Nephron progenitor cell (in vitro differentiated cells): Measurements from ENCODE around the gene PDK2.
A peak's percentile ranks its signal among the peaks of the same experiment; 100 is the strongest.

ENCODE experiments used
- DNase-seq: peaks from one replicate; pipeline ENCODE4 v3.0.0; 2021
- H3K27ac Mint-ChIP-seq: 2 replicates; pipeline ENCODE4 v1.8.0; 2021; ENCODE audit warnings: mild to moderate bottlenecking, moderate library complexity, mixed read lengths
- H3K27me3 Mint-ChIP-seq: 2 replicates; pipeline ENCODE4 v1.8.0; 2021; ENCODE audit warnings: mild to moderate bottlenecking, low read depth, mixed read lengths; ENCODE audit not compliant: poor library complexity
- H3K36me3 Mint-ChIP-seq: 2 replicates; pipeline ENCODE4 v1.8.0; 2021; ENCODE audit warnings: low read depth, mixed read lengths
- H3K4me1 Mint-ChIP-seq: 2 replicates; pipeline ENCODE4 v1.8.0; 2021; ENCODE audit warnings: mixed read lengths
- H3K4me3 Mint-ChIP-seq: 2 replicates; pipeline ENCODE4 v1.8.0; 2021; ENCODE audit warnings: mild to moderate bottlenecking, moderate library complexity, mixed read lengths
- H3K9me3 Mint-ChIP-seq: 2 replicates; pipeline ENCODE4 v1.8.0; 2021; ENCODE audit warnings: mild to moderate bottlenecking, moderate library complexity, mixed read lengths
- TF ChIP-seq, protein P1 (sequence below): fragments of 200-600 bp; sonication (generic); IDR thresholded peaks from 2 replicates; pipeline ENCODE4 v1.5.0; 2021; ENCODE audit warnings: antibody characterized with exemption

The PDK2 gene

DNA sequence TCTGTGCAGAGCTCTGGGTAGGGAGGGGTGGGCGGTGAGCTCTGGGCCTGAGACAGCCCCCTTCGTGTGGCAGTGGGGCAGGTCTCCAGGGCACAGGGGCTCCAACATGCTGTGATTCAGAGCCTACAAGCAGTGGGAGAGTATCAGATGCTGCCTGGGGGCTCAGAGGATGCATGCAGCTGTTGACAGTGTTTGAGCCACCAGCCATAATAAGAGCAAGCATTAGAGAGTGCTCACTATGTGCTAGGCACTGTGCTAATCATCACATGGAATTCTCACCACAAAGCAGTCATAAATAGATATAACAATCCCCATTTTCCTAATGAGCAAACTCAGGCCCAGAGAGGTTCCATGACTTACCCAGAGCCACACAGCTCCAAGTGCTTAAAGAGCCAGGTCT is 8.1 kb downstream of the PDK2 start:
- H3K36me3 Mint-ChIP-seq = peaks cover 12% of the 10 kb centered on the region
- no peak overlapping the region for H3K4me3 Mint-ChIP-seq

DNA sequence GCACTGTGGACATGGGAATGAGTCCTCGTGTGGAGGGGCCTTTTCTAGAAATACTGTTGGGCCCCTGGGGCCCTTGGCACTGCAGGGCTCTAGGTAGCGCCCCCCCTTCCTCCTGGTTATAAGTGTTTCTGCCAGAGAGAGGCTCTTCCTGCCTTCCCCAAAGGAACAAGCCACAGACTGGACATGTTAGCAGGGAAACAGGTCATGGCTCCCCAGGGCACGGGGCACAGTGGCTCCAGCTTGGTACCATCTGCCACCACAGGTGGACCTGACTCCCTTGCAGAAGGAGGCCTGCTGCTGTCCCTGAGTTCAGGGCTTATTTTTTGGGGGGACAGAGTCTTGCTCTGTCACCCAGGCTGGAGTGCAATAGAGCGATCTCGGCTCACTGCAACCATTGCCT is 8.8 kb downstream of the PDK2 start:
- no peak overlapping the region for H3K27ac Mint-ChIP-seq
- TF ChIP-seq, protein P1, sequence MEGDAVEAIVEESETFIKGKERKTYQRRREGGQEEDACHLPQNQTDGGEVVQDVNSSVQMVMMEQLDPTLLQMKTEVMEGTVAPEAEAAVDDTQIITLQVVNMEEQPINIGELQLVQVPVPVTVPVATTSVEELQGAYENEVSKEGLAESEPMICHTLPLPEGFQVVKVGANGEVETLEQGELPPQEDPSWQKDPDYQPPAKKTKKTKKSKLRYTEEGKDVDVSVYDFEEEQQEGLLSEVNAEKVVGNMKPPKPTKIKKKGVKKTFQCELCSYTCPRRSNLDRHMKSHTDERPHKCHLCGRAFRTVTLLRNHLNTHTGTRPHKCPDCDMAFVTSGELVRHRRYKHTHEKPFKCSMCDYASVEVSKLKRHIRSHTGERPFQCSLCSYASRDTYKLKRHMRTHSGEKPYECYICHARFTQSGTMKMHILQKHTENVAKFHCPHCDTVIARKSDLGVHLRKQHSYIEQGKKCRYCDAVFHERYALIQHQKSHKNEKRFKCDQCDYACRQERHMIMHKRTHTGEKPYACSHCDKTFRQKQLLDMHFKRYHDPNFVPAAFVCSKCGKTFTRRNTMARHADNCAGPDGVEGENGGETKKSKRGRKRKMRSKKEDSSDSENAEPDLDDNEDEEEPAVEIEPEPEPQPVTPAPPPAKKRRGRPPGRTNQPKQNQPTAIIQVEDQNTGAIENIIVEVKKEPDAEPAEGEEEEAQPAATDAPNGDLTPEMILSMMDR = no peak
- H3K36me3 Mint-ChIP-seq = peaks cover 11% of the 10 kb centered on the region
- peaks cover 5% of the 10 kb centered on the region for H3K27me3 Mint-ChIP-seq
- peaks cover 88% of the 10 kb centered on the region for H3K4me1 Mint-ChIP-seq
- H3K9me3 Mint-ChIP-seq = no peaks in the 10 kb centered on the region
- DNase-seq = no peak
- no peak overlapping the region for H3K4me3 Mint-ChIP-seq

More for the DNA sequence above, 8.1 kb downstream of the PDK2 start:
- H3K27ac Mint-ChIP-seq = no peak overlapping the region
- peaks cover 5% of the 10 kb centered on the region for H3K27me3 Mint-ChIP-seq
- peaks cover 88% of the 10 kb centered on the region for H3K4me1 Mint-ChIP-seq
- TF ChIP-seq, protein P1 = no peak
- H3K9me3 Mint-ChIP-seq = no peaks in the 10 kb centered on the region
- no peak for DNase-seq

DNA sequence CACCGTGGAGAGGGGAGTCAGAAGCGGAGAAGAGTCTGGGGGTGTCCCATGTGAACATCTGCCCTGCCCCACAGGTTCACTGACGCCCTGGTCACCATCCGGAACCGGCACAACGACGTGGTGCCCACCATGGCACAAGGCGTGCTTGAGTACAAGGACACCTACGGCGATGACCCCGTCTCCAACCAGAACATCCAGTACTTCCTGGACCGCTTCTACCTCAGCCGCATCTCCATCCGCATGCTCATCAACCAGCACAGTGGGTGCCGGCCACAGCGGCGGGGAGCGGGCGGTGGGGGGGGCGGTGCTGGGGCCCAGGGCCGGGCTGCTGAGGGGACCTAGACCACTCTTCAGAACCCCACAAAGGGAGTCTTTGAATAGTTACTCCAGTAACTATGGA is 10.7 kb downstream of the PDK2 start:
- no peak for DNase-seq
- peaks cover 76% of the 10 kb centered on the region for H3K4me1 Mint-ChIP-seq
- H3K4me3 Mint-ChIP-seq = no peak overlapping the region
- peaks cover 11% of the 10 kb centered on the region for H3K36me3 Mint-ChIP-seq
- no peak overlapping the region for H3K27ac Mint-ChIP-seq
- H3K9me3 Mint-ChIP-seq = no peaks in the 10 kb centered on the region
- H3K27me3 Mint-ChIP-seq = peaks cover 5% of the 10 kb centered on the region
- TF ChIP-seq, protein P1 = no peak

DNA sequence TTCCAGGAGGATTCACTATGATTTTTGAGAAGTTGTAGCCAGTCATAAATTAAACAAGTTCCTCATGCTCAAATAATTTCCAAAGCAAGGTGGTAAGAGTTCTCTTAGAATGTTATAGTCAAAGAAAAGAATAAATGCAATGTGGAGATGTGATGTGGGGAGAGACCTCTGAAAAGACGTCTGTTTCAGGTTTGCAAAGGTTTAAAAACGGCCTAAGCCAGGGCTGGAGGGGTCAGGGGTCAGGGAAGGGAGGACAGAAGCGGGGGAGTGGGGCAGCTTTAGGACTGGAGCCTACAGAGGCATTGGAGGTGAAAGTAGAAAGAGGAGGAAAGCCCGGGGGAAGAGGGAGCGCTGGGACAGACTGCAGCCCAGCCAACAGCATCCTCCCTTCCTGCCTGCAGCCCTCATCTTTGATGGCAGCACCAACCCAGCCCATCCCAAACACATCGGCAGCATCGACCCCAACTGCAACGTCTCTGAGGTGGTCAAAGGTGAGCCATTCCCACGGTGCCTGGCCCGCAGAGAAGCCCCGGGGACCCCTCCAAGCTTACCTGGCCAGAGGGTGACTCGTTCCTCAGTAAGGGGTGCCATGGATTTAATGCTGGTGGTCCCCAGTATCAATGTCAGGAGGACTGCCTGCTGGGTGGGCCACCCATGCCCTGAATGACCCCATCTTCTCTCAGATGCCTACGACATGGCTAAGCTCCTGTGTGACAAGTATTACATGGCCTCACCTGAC is 11.4 kb downstream of the PDK2 start:
- TF ChIP-seq, protein P1 = no peak
- H3K4me3 Mint-ChIP-seq = no peak overlapping the region
- peak overlapping the region; percentile 11 for H3K27ac Mint-ChIP-seq
- peaks cover 5% of the 10 kb centered on the region for H3K27me3 Mint-ChIP-seq
- H3K4me1 Mint-ChIP-seq = peaks cover 76% of the 10 kb centered on the region
- H3K9me3 Mint-ChIP-seq = no peaks in the 10 kb centered on the region
- H3K36me3 Mint-ChIP-seq = peaks cover 11% of the 10 kb centered on the region
- peak; percentile 46 for DNase-seq

DNA sequence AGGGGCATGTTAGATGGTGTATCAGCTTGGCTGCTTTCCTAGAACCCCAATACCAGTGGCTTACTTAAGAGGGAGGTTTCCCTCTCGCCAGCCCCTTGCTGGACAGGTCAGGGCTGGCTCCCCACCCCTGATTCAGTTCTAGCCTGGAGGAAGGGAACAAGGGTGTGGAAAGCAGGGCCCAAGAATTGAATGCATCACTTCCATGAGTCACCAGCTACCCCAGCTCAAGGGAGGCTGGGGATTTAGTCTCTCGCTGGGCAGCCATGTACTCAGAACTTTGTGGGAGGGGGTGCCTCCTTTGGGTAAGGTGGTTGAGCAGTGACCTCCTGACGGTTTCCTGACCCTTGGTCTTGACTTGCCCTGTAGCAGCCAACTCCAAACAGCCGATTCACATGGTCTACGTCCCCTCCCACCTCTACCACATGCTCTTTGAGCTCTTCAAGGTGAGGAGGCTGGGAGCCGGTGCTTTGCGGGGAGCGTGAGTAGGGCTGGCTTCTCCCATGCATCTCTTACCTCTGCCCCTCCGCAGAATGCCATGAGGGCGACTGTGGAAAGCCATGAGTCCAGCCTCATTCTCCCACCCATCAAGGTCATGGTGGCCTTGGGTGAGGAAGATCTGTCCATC is 12.8 kb downstream of the PDK2 start:
- Mint-ChIP-seq H3K36me3 (peaks cover 11% of the 10 kb centered on the region), H3K4me3 (no peak overlapping the region), H3K4me1 (peaks cover 76% of the 10 kb centered on the region), H3K27me3 (peaks cover 5% of the 10 kb centered on the region), H3K9me3 (no peaks in the 10 kb centered on the region), H3K27ac (no peak overlapping the region)
- TF ChIP-seq, protein P1 = no peak
- no peak for DNase-seq

DNA sequence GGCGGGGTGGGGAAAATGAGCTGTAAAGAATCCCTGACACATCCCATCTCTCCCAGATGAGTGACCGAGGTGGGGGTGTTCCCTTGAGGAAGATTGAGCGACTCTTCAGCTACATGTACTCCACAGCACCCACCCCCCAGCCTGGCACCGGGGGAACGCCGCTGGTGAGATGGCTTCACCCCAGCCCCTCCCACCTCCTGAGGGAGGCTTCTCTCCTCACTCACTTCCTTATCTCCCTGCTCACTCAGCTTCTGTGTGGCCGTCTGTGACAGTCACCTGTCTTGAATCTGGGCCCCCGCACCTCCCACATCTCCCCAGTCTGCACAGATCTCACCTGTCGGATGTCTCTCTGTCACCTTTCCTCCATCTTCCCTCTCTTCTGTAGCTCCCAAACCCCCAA is 13.4 kb downstream of the PDK2 start:
- Mint-ChIP-seq H3K4me3 (no peak overlapping the region), H3K4me1 (peaks cover 76% of the 10 kb centered on the region), H3K36me3 (peaks cover 11% of the 10 kb centered on the region), H3K27ac (peak overlapping the region; percentile 34), H3K9me3 (no peaks in the 10 kb centered on the region), H3K27me3 (peaks cover 5% of the 10 kb centered on the region)
- no peak for DNase-seq
- TF ChIP-seq, protein P1 = no peak
